PFSK-1 (cell line): ENCODE data around the gene FOXP2.

Experiments
- POLR2AphosphoS5 ChIP-seq: IDR thresholded peaks from 2 replicates; pipeline ENCODE4 v1.6.1; 2012; ENCODE audit warnings: low read depth, mild to moderate bottlenecking, control low read depth, low read length, moderate library complexity
- SIN3A ChIP-seq: IDR thresholded peaks from 2 replicates; pipeline ENCODE4 v1.6.1; 2012; ENCODE audit warnings: mild to moderate bottlenecking, low read length, moderate library complexity, borderline replicate concordance; ENCODE audit not compliant: insufficient read depth
- TAF1 ChIP-seq: IDR thresholded peaks from 2 replicates; pipeline ENCODE4 v1.6.1; 2012; ENCODE audit warnings: low read length, control low read depth, borderline replicate concordance; ENCODE audit not compliant: insufficient read depth

- TF ChIP-seq POLR2AphosphoS5 (no peak), TAF1 (no peak), SIN3A (no peak)
Observed at GRCh38 chr7:114691605-114692004, 277.0 kb downstream of the FOXP2 start.
